Tibial nerve (tissue), 4 donors: Measurements from ENCODE around the gene VARS1. TPM values are rescaled to one million over a fixed set of nuclear protein-coding genes. Genes with fewer than 3 reads are reported as not detected.
A peak's percentile ranks its signal among the peaks of the same experiment; 100 is the strongest.

Experiments used
- DNase-seq, 2 donors: peaks; one replicate each; pipeline ENCODE4 v3.0.0-alpha.2; 2019; ENCODE audit warnings: low spot score in 2 of 2
- H3K27ac ChIP-seq, 4 donors: fragments of 200-600 bp; sonication (generic) in 3 of 4; one replicate each; pipeline ENCODE4 v1.5.1; 2017 to 2019; ENCODE audit warnings: mild to moderate bottlenecking in 1 of 4
- H3K27me3 ChIP-seq, 2 donors: fragments of 200-600 bp; sonication (generic) in 1 of 2; one replicate each; pipeline versions ENCODE4 v1.5.1 to v1.6.0; 2017 to 2019
- H3K36me3 ChIP-seq, 3 donors: fragments of 200-600 bp; sonication (generic); one replicate each; pipeline ENCODE4 v1.5.1; 2018 to 2019
- H3K4me1 ChIP-seq, 4 donors: fragments of 200-600 bp; sonication (generic) in 3 of 4; one replicate each; pipeline ENCODE4 v1.5.1; 2017 to 2019
- H3K4me3 ChIP-seq, 4 donors: fragments of 200-600 bp; sonication (generic) in 3 of 4; one replicate each; pipeline ENCODE4 v1.5.1; 2017 to 2019; ENCODE audit warnings: mild to moderate bottlenecking in 1 of 4, moderate library complexity in 1 of 4
- H3K9me3 ChIP-seq, 4 donors: fragments of 200-600 bp; sonication (generic) in 3 of 4; one replicate each; pipeline ENCODE4 v1.5.1; 2017 to 2019
- EP300 ChIP-seq, 2 donors: sonication (generic); formaldehyde crosslinking; IDR thresholded peaks; one replicate each; pipeline ENCODE4 v1.6.1; 2017; ENCODE audit warnings: antibody characterized with exemption in 2 of 2, mild to moderate bottlenecking in 1 of 2
- POLR2A ChIP-seq, 2 donors: fragments of 450-650 bp; IDR thresholded peaks; one replicate each; pipeline ENCODE4 v1.6.1; 2017; ENCODE audit warnings: antibody characterized with exemption in 2 of 2, mild to moderate bottlenecking in 2 of 2, moderate library complexity in 2 of 2
- WGBS, 2 donors: methylation state at CpG; one replicate each; pipeline ENCODE4 v1.1.5; 2018; 5-methylcytosine and 5-hydroxymethylcytosine counted together
- total RNA-seq, 4 donors: library from RNA; depleted of rRNA; stranded (reverse); fragments of >200 nt; gene quantifications; one replicate each; pipeline ENCODE4 v1.1.0, GENCODE V29; 2016
- TF ChIP-seq, protein P1 (sequence below), 5 experiments: fragments of 200-600 bp in 3 of 5; fragments of 450-650 bp in 2 of 5; sonication (generic) in 3 of 5; IDR thresholded peaks; one replicate each; pipeline ENCODE4 v1.5.1; 2016 to 2019; ENCODE audit warnings: antibody characterized with exemption in 5 of 5, mild to moderate bottlenecking in 3 of 5, moderate library complexity in 2 of 5

Gene VARS1
- total RNA-seq, 4 donors from 2014 or later: 40.8 to 58.6 (median 50.1) TPM

DNA sequence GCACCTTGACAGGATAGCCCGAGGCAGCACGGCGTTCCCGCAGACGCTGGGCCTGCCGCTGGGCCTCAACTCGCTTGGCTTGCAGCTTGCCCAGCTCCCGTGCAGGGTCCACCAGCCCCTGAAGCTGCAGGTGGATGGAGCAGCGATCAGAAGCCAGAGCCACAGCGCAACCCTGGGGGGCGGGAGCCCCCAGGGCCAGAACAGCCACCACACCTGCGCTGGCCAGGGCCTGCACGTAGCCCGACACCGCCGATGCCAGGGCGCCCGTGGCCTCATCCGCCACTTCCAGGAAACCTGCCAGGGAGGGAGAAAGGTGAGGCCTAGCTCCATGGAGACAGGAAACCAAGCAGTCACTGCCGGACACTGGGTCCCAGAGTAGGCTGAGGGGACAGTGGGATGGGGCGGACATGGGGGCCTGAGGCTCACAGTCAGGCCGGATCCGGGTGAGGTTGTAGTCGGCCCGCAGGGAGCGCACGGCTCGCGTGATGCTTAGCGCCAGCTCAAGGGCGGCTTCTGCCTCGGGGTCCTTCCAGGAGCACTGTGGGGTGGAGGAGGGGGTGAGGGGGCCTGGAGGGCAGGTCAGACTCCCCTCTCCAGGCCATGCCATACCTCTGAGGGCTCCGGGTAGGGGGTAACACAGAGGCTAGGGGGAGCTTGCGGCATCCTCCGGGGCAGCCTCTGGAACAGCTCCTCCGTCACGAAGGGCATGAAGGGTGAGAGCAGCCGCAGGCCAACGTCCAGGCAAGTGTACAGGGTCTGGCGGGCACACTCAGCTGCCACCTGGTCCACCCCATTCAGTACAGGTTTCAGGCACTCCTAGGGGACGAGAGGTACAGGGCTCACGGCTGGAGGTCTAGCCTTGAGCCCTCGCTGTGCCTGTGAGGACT, 16.3 kb downstream of the VARS1 start:
- H3K27ac ChIP-seq: no peak overlapping the region
- TF ChIP-seq, protein P1, sequence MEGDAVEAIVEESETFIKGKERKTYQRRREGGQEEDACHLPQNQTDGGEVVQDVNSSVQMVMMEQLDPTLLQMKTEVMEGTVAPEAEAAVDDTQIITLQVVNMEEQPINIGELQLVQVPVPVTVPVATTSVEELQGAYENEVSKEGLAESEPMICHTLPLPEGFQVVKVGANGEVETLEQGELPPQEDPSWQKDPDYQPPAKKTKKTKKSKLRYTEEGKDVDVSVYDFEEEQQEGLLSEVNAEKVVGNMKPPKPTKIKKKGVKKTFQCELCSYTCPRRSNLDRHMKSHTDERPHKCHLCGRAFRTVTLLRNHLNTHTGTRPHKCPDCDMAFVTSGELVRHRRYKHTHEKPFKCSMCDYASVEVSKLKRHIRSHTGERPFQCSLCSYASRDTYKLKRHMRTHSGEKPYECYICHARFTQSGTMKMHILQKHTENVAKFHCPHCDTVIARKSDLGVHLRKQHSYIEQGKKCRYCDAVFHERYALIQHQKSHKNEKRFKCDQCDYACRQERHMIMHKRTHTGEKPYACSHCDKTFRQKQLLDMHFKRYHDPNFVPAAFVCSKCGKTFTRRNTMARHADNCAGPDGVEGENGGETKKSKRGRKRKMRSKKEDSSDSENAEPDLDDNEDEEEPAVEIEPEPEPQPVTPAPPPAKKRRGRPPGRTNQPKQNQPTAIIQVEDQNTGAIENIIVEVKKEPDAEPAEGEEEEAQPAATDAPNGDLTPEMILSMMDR (IDR thresholded peaks at IDR 0.05): no peak
- TF ChIP-seq EP300 (IDR thresholded peaks at IDR 0.05): no peak
- no peak for TF ChIP-seq POLR2A (IDR thresholded peaks at IDR 0.05)
- 90 to 91% methylated on average over 32 to 35 of the region's 43 CpGs for WGBS, 2 donors
- DNase-seq: no peak
- no peak overlapping the region for H3K4me3 ChIP-seq
- no peaks in the 10 kb centered on the region for H3K27me3 ChIP-seq
- peaks cover 0 to 66% (median 23%) of the 10 kb centered on the region in 3 donors for H3K36me3 ChIP-seq
- no peaks in the 10 kb centered on the region for H3K9me3 ChIP-seq
- H3K4me1 ChIP-seq: peaks cover 0 to 10% (median 9%) of the 10 kb centered on the region in 4 donors

DNA sequence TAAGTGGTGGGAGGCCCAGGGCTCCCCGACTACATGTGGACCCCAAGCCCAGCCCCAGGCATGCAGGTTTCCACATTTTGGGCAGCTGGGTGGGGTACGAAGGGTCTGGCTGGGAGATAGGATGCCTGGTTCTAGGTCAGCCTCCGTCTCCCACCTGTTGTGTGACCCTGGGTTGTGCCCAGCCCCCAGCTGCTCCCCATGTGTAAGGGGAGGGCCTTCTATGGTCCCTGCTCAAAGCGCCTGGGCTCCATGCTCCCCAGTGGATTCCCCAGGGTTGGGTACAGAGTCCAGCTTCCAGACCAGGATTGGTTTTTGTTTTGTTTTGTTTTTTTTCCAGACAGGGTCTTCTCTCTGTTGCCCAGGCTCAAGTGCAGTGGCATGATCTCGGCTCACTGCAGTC, 17.4 kb downstream of the VARS1 start:
- Histone ChIP-seq H3K27ac (no peak overlapping the region), H3K27me3 (no peaks in the 10 kb centered on the region), H3K36me3 (peaks cover 0 to 56% (median 21%) of the 10 kb centered on the region in 3 donors), H3K9me3 (no peaks in the 10 kb centered on the region), H3K4me3 (no peak overlapping the region), H3K4me1 (peaks cover 0 to 10% (median 9%) of the 10 kb centered on the region in 4 donors)
- 89% methylated on average over 5 of the region's 5 CpGs for WGBS, 2 donors
- DNase-seq: no peak
- no peak for TF ChIP-seq POLR2A (IDR thresholded peaks at IDR 0.05)
- TF ChIP-seq EP300 (IDR thresholded peaks at IDR 0.05): no peak
- TF ChIP-seq, protein P1 (IDR thresholded peaks at IDR 0.05): no peak

DNA sequence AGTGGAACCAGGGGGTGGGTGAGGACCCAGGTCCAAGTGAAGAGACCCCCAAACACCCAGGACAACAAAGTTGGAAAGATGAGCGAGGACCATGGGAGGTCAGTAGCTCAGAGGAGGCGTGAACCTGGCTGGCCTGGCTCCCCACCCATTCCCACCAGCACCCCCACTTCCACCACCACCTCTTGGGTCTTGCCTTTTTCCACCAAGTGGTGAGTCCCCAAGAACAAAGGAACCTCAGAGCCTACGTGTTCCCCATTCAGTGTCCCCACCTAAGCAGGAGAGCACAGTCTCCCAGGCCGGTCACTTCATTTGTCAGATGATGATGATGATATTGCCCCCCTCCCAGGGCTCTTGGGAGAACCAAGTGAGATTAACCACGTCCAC, 17.9 kb downstream of the VARS1 start:
- TF ChIP-seq, protein P1 (IDR thresholded peaks at IDR 0.05): no peak
- TF ChIP-seq POLR2A (IDR thresholded peaks at IDR 0.05): no peak
- TF ChIP-seq EP300 (IDR thresholded peaks at IDR 0.05): no peak
- H3K4me3 ChIP-seq: no peak overlapping the region
- WGBS, 2 donors: 78 to 82% methylated on average over 5 of the region's 5 CpGs
- peak overlapping the region in 2 of 4 donors; percentile 5 to 32 for H3K27ac ChIP-seq
- no peak for DNase-seq
- H3K36me3 ChIP-seq: peaks cover 0 to 50% (median 20%) of the 10 kb centered on the region in 3 donors
- H3K27me3 ChIP-seq: no peaks in the 10 kb centered on the region
- H3K4me1 ChIP-seq: peaks cover 0 to 10% (median 9%) of the 10 kb centered on the region in 4 donors
- no peaks in the 10 kb centered on the region for H3K9me3 ChIP-seq

DNA sequence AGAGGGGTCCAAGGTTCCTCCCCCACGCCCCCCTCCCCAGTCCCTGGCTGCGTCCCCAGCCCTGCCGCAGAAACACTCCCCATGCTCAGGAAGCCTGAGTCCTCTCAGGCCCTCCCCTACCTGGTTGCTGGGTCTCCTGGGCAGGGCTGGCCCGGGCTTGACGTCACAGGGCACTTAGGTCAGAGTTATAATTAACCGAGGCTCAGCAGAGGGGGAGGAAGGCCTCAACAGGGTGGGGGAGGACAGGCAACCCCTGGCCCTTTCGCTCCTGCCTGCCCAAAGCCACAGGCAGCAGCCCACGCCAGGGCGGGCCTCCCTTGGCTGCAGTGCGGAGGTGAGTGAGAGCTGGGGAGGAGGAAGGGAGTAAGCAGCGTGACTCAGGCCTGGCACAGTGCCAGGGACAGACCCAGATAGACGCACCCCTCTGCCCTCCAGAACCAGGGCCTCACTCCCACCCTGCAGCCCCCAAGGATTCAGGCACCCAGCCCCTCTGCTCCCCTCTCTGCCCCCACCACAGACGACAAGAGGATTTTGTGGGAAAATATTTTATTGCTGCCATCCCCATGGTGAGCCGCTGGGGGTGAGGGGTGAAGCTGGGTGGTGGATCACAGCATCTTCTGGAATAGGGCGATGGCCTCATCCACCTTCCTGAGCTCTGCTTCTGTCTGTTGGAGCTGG, 18.4 kb downstream of the VARS1 start, which contains the start of gene VWA7:
Gene VWA7 (minus strand): TSS at position 340 of the 678 bp plus-strand sequence. CDS start 549 bp downstream, outside the sequence.
- TF ChIP-seq EP300 (IDR thresholded peaks at IDR 0.05) (no peak), POLR2A (IDR thresholded peaks at IDR 0.05) (no peak)
- TF ChIP-seq, protein P1 (IDR thresholded peaks at IDR 0.05): no peak
- DNase-seq: no peak
- Histone ChIP-seq H3K36me3 (peaks cover 0 to 45% (median 20%) of the 10 kb centered on the region in 3 donors), H3K4me3 (no peak within 1 kb of the TSS), H3K4me1 (peaks cover 0 to 10% (median 9%) of the 10 kb centered on the region in 4 donors), H3K9me3 (no peaks in the 10 kb centered on the region), H3K27me3 (no peaks in the 10 kb centered on the region), H3K27ac (peak within 1 kb of the TSS in 2 of 4 donors; percentile 5 to 32)
- WGBS, 2 donors: 13 to 16% methylated on average over 14 to 15 of the region's 15 CpGs
